Measurements from ENCODE around the gene TRAPPC2L. TPM values are rescaled to one million over a fixed set of nuclear protein-coding genes. Genes with fewer than 3 reads are reported as not detected.
"Not testable (repeated sequence)": the region's sequence is repeated elsewhere in the genome, so short reads cannot be mapped to it uniquely, and the experiment has no call there.

TRAPPC2L gene
- total RNA-seq, 1 donor from 2014 or later: 50.1 TPM

- Histone ChIP-seq H3K36me3 (ENCODE audit: control insufficient read depth, insufficient read depth, low read length) (no peaks in the 10 kb centered on the region), H3K27me3 (ENCODE audit: control insufficient read depth, insufficient read depth, low read length) (peaks cover 3% of the 10 kb centered on the region), H3K4me3 (ENCODE audit: low read depth, low read length) (no peak overlapping the region)
- TF ChIP-seq CTCF (IDR thresholded peaks at IDR 0.05; ENCODE audit: insufficient read depth, low read length, poor library complexity, severe bottlenecking): no peak
- no peak for DNase-seq (ENCODE audit: low read depth)
Measured at GRCh38 chr16:88822281-88823040, 34.5 kb upstream of the TRAPPC2L start.

- not testable (repeated sequence) for H3K36me3 ChIP-seq (ENCODE audit: control insufficient read depth, insufficient read depth, low read length); H3K27me3 ChIP-seq (ENCODE audit: control insufficient read depth, insufficient read depth, low read length); DNase-seq (ENCODE audit: low read depth); H3K4me3 ChIP-seq (ENCODE audit: low read depth, low read length)
Measured at GRCh38 chr16:88823646-88824045, 33.3 kb upstream of the TRAPPC2L start.

GRCh38 chr16:88824256-88825077 lies 32.5 kb upstream of the TRAPPC2L start:
- no peak for TF ChIP-seq CTCF (IDR thresholded peaks at IDR 0.05; ENCODE audit: insufficient read depth, low read length, poor library complexity, severe bottlenecking)
- DNase-seq (ENCODE audit: low read depth): no peak
- Histone ChIP-seq H3K4me3 (ENCODE audit: low read depth, low read length) (no peak overlapping the region), H3K36me3 (ENCODE audit: control insufficient read depth, insufficient read depth, low read length) (no peaks in the 10 kb centered on the region), H3K27me3 (ENCODE audit: control insufficient read depth, insufficient read depth, low read length) (no peaks in the 10 kb centered on the region)

- no peaks in the 10 kb centered on the region for H3K27me3 ChIP-seq (ENCODE audit: control insufficient read depth, insufficient read depth, low read length)
- no peak for TF ChIP-seq CTCF (IDR thresholded peaks at IDR 0.05; ENCODE audit: insufficient read depth, low read length, poor library complexity, severe bottlenecking)
- no peaks in the 10 kb centered on the region for H3K36me3 ChIP-seq (ENCODE audit: control insufficient read depth, insufficient read depth, low read length)
- no peak overlapping the region for H3K4me3 ChIP-seq (ENCODE audit: low read depth, low read length)
- DNase-seq (ENCODE audit: low read depth): no peak
Measured at GRCh38 chr16:88825146-88825545, 31.8 kb upstream of the TRAPPC2L start.

GRCh38 chr16:88826070-88826840 lies 30.7 kb upstream of the TRAPPC2L start:
- Histone ChIP-seq H3K4me3 (ENCODE audit: low read depth, low read length) (no peak overlapping the region), H3K27me3 (ENCODE audit: control insufficient read depth, insufficient read depth, low read length) (no peaks in the 10 kb centered on the region), H3K36me3 (ENCODE audit: control insufficient read depth, insufficient read depth, low read length) (no peaks in the 10 kb centered on the region)
- TF ChIP-seq CTCF (IDR thresholded peaks at IDR 0.05; ENCODE audit: insufficient read depth, low read length, poor library complexity, severe bottlenecking): no peak
- no peak for DNase-seq (ENCODE audit: low read depth)

- Histone ChIP-seq H3K4me3 (ENCODE audit: low read depth, low read length) (no peak overlapping the region), H3K36me3 (ENCODE audit: control insufficient read depth, insufficient read depth, low read length) (no peaks in the 10 kb centered on the region), H3K27me3 (ENCODE audit: control insufficient read depth, insufficient read depth, low read length) (no peaks in the 10 kb centered on the region)
- TF ChIP-seq CTCF (IDR thresholded peaks at IDR 0.05; ENCODE audit: insufficient read depth, low read length, poor library complexity, severe bottlenecking): no peak
- no peak for DNase-seq (ENCODE audit: low read depth)
Measured at GRCh38 chr16:88827727-88828126, 29.2 kb upstream of the TRAPPC2L start.

Data from kidney epithelial cell (primary cell).